Measurements from ENCODE around the gene TRIM3. TPM values are rescaled to one million over a fixed set of nuclear protein-coding genes. Genes with fewer than 3 reads are reported as not detected.
"Not testable (repeated sequence)": the region's sequence is repeated elsewhere in the genome, so short reads cannot be mapped to it uniquely, and the experiment has no call there.

The TRIM3 gene
- polyA plus RNA-seq (2013, experiment 1 of 2; ENCODE audit: insufficient read length): 21.6 TPM
- 21.0 TPM for polyA plus RNA-seq (2013, experiment 2 of 2; ENCODE audit: insufficient read length)

DNA sequence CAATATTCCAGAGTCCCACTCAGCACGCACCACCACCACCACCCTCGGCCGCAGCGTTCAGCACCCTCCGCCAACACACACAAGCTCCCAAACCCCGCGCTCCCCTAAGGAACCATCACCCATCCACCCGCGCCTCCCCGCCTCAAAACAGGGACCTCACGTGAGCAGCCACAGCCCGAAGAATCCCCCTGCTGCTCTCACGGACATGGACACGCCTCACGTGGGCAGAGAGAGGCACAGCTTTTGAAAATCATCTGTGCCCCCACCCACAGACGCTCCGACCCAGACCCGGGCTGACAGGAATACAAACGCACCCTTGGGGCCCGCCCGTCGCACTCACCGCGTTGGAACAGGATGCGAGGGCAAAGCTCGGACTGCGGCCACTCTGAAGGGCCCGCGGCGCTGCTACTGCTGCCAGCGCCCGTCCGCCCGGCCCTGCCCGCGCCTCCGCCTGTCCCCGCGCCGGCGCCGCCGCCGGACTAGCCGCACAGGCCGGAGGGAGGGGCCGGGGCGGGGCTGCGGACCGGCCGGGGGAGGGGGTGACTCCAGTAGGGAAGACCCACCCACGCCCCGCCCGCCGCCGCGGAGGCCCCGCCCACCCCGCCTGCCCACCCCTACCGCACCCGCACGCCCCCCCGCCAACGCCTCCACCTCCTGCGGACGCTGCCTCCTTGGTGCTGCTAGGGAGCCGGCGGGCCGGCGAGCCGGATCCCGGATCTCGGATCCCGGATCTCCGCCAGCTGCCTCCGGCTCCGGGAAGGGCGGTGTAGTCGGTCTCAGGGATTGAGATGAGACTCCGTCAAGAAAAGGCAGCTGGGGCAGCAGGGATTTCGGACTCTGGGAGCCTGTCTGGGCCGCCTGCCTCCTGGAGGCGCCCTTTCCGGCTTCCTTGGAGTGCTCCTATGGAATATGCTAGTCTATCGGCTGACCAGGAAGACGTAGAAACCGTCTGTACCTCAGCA, at the start of gene TRIM3:
TSS of gene TRIM3 (minus strand) at position 491 of the 962 bp plus-strand sequence. CDS start 8,246 bp downstream, outside the sequence.
- DNase-seq: peak; percentile 91

DNA sequence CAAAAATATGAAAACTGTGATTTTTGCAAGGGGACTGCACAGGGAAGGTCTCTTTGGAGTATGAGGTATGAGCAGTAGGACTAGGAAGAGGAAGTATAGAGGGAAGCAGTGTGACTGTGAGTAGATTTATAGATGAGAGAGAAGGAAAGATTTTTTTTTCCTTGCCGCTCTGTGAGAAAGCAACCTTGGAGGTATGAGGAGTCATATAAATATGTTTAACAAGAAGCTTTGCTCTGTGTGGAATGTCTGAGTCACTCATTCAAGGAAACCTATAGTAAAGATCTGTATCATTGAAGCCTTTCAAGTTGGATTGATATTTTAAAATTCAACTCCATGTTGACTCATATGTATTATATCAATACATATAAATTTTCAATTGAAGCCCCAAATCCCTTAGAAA, 49.5 kb upstream of the TRIM3 start:
- peak; percentile 54 for DNase-seq

DNA sequence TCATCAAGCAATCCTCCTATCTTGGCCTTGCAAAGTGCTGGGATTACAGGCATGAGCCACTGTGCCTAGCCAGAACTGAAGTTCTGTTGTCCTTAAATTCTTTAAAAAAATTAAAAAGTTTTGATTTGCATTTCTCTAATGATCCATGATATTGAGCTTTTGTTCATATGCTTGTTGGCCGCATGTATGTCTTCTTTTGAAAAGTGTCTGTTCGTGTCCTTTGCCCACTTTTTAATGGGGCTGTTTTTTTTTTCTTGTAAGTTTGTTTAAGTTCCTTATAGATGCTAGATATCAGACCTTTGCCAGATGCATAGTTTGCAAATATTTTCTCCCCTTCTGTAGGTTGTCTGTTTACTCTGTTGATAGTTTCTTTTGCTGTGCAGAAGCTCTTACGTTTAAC, 48.2 kb upstream of the TRIM3 start:
- DNase-seq: not testable (repeated sequence)

DNA sequence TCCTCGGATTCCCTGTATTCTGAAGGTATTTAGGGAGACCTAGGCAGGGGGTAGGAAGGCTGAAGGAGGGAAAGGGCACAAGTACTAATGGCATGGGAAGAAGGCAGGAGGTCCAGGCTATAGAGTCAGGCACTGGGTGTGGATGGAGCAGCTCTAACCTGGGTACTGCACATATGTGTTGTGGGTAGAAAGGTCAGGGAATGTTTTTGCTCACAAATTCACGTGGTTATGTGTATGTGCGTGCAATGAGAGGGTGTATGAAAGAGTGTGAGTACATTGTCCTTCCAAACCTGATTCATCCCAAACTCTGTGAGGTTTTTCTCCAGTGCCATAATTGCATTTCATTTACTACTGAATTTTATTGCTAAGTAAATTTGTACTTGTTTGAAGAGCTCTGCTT, 46.5 kb upstream of the TRIM3 start:
- DNase-seq: no peak

DNA sequence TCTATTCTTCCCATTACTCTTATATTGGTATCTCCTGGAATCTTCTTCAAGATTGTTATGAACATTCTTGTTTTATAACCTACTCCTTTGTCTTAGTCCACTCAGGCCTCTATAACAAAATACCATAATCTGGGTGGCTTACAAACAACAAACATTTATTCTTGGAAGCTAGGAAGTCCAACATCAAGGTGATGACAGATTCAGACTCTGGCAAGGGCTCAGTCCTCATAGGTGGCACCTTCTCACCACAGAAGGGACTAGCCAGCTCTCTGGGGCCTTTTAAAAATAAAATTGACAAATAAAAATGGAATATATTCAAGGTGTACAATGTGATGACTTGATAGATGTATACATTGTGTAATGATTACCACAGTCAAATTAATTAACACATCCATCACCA, 43.1 kb upstream of the TRIM3 start:
- no peak for DNase-seq

DNA sequence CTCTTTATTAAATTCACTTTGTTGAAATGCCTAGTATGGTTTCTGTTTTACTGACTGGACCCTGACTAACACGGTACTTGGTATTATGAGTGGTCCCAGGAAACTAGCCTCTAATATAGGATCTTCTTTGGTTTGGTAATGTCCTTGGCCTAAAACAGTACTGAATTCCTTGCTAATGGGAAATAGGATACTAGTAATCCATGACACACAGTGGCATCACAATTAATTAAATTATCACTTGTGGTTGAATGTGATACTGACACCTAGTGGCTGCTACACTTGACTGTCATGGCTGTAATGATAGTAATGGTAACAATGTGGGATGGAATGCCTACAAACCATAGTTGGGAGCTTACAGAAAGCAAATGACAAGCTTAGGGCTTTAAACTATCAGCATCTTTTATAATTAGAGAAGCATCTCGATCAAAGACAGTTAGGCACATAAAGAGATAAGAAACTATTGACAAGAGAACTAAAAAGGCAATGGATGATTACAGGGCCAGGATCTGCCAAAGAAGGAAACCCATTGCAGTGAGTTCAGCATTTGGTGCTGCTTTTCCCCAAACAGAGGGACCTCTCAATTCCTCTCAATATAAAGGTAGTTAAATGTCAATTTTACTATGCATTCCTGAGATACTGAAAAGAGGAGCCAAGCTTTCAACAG, 32.0 kb upstream of the TRIM3 start:
- peak; percentile 74 for DNase-seq

DNA sequence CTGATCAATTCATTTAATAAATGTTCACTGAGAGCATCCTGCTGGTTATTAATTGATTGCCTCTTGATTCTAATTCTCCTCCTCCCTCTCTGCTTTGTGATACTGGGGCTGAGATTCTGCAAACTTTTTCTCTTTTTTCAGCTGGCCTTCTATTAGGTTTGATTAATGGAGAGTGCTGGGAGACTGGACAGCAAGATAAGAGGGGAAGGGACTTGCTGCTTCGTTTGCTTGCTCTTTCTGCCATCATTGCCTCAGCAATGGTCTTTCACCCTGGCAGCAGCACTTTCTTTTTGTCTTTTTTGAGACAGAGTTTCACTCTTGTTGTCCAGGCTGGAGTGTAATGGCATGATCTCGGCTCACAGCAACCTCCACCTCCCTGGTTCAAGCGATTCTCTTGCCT, 30.4 kb upstream of the TRIM3 start:
- no peak for DNase-seq

DNA sequence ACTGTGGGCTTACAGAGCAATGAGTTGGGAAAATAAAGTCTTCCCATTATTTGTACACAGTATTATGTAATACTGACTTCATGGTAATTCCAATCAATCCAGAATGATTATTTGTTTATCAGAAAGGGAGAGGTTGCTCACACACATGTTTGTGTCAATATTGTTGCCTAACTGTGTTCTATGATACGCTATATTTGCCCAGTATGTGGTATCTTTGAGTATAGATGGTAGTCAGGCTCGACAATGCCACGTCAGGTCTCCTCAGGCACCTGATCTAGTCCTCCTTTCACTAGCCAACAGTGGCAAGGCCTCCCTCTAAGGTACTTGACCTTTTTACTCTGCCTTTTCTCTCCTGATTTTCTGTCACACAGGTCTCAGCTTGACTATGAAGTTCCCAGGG, 28.6 kb upstream of the TRIM3 start:
- no peak for DNase-seq

DNA sequence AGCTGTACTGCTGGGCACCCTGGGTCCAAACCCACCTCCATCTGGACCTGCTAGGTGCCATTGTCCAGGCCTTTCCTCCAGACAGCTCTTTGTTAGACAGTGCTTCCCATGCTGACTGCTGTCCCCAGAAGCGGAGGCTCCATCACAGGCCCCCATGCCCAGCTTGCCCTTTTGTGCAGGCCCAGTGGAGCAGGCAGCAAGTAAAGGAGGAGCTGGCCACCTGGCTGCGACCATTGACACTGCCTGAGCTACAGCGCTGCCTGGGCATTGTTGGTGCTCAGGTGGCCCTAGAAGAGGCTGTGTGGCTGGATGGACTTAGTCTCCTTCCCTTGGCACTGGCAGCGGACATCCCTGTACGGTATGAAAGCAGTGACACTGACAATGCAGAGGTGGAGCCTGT, 24.8 kb upstream of the TRIM3 start:
- no peak for DNase-seq

DNA sequence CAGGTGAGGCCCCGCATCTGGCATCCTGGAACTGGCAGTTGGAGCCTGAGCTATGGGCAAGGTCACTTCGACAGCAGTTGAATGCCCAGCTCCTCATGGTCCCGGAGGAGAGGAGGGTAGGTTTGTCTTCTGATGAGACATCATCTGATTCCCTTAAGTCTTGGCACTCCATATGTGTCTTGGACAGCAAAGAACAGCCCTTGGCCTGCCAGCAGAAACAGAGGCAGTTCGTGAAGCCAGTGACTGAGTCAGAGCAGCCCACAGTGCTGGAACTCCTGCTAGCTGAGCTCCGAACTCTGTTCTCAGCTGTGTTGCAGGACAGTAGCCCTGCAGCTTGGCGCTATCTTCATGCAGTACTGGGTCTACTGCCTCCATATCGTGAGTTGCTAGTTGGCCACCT, 24.4 kb upstream of the TRIM3 start:
- DNase-seq: no peak

DNA sequence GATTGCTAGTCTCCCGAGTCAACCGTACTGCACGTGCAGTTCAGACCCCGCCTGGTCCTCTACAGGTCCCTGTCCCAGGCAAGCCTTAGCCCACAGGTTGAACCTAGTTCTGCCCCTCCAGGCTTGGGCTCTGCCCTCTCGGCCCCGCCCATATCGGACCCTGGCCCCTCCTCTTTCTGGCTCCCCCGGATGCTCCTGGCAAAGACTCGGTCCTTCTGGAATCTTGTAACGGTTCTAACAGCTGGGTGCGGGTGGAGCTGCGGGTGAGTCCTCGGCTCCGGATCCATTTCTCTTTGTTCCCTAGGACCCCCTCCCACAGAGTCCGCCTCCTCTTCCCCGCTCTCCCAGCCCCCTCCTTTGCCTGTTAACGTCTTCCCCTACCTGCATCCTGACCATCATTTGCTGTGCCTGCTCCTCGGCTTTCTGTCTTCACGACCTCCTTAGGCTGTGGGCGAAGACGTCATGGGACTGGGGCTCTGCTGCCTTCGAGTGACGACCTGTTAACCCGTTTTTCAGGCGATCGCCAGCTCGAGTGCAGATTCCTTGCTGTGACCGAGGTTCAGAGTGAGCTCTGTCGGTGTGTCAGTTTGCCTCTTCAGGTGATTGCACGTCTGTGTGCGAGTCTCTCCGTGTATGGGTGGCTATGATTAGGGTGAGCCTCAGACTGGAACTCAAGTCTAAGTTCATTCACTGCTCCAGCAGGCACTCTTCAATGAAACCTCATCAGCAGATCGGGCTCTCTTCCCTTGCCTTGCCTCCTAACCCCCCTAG, 23.5 kb upstream of the TRIM3 start, which contains the start of gene DNHD1:
TSS of gene DNHD1 (plus strand) at position 212 of the 771 bp plus-strand sequence. CDS start 936 bp downstream, outside the sequence.
- DNase-seq: no peak

DNA sequence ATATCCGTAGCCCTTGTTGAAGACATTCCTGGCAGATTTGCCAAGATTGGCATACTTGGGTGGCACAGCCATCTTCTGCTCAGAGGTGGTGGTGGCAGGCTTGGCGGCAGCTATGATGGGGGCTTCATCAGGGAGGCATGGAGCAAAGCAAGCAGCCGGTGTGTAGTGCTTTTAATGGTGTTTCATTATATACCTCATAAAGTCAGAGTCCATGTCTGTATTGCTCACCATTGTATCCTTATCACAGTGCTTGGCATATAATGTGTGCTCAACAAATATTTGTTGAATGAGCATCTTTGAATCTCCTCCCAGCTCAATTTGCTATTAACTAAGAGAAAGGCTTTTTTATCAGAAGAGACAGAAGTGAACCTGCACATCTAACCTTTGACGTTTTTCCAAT, 15.6 kb upstream of the TRIM3 start:
- DNase-seq: no peak

DNA sequence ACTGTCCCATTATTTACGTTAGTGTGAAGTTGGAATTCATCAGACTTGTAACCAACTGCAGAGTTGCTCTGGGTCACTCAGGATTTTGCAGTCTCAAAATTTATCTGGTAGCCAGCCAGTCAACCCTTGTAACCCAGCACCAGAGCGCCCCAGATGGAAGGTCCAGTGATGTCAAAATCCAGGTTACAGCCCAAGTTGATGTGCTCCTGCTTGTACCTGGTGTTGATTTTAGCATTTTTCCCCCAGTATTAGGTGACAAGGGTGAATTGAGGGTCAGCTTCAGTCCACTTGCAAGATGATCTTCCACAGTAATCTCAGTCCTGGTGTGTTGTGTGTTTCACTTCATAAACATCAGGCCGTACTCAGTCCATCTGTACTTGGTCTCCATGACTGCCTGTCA, 15.1 kb upstream of the TRIM3 start:
- DNase-seq: no peak

DNA sequence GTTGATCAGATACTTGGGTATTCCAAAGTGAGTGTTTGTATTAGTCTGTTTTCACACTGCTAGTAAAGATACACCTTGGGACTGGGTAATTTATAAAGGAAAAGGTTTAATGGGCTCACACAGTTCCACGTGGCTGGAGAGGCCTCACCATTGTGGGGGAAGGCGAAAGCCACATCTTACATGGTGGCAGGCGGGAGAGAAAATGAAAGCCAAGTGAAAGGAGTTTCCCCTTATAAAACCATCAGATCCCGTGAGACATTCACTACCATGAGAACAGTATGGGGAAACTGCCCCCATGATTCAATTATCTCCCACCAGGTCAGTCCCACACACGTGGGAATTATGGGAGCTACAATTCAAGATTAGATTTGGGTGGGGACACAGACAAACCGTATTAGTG, 14.6 kb upstream of the TRIM3 start:
- no peak for DNase-seq

DNA sequence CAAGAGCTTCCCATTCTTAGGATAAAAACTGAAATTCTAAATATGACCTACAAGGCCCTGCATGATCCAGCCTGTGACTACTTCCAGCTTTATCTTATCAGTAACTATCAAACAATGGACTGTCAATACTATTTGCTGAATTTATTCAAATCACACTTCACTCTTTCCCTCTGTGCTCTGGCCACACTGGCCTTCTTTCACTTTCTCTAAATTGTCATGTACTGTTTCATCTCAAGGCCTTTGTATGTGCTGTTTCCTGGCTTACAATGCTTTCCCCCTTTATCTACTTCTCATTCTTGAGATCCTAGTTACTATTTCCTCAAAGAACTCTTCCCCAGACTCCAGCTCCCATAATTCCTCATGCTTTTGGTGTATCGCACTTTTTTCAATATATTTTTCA, 13.2 kb upstream of the TRIM3 start:
- DNase-seq: no peak

DNA sequence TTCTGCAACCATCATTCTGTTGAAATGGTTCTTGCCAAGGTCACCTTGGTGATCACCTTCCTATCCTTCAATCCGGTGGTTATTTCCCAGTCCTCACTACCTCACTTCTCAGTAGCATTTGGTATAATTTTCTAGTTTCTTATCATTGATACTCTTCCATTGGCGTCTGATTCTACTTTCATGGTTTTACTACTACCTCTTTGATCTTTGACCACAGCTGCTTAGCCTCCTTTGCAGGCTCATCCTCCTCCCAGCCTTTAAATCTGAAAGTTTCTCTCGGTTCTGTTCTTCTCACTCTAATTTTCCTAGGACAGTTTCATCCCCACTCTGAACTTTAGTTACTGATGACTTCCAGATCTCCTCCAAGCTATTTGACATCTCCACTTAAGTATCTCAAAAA, 12.5 kb upstream of the TRIM3 start:
- DNase-seq: no peak

DNA sequence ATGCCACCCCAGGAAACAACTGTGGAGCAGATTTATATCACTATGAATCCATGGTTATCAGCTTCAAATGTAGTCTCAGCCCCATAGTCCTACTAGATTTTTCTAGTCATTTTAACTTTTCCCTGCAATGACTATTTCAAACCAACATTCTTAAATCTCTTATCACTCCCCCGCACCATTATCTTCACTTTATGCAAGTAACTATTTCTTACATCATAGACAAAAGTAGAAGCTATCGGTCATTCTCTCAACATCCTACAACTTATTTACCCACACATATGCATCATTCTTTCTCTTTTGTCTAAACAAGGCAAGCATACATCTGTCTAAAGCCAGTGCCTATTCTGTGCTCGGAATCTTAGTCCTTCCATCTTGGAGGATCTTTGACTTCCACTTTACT, 11.9 kb upstream of the TRIM3 start:
- no peak for DNase-seq

DNA sequence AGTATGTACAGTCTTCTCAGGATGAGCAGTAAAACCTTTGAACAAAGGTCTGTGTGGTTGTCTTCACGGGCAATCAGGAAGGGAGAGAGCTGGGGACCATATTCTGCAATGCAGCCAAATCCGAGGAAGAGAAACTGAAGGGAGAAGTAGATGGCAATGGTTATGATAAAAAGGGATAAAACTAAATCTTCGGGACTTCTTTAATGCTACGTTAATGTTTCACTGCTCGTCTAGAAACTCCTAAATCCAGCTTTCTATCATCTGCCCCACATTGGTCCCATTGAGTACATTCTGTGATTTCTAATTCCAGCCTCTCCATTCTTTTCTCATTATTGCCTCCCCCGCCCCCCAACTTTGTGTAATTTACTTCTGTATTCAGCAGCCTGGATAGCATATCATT, 9.3 kb upstream of the TRIM3 start:
- DNase-seq: no peak

DNA sequence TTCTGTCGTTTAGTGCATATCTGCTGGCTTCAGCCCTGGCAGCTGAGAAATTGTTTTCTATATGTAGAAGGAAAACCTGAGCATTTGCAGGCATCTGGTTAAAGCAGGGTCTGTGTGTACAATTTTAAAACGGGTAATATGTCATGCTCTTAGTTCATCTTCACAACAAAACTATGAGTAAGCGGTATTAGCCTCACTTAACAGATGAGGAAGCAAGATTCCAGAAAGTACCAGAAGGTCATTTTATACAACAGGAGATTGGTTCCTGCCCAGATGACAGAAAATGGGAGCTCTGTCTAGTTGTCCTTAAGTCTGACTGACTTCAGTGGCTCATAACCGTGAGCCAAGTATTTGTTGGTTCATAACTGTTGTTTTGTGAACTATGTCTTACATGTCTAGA, 8.7 kb upstream of the TRIM3 start:
- no peak for DNase-seq

DNA sequence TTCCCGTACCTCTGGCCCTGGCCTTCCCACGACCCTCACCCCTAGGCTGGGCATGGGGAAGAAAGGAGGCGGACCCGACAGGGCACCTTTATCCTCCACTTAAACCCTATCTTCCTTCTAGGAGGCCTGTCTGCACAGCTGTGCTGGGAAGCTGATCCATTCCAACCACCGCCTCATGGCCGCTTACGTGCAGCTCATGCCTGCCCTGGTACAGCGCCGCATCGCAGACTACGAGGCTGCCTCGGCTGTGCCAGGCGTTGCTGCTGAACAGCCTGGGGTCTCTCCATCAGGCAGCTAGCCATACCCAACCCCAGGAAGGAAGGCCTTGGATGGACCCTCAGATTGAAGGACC, 8.2 kb upstream of the TRIM3 start:
- DNase-seq: no peak

DNA sequence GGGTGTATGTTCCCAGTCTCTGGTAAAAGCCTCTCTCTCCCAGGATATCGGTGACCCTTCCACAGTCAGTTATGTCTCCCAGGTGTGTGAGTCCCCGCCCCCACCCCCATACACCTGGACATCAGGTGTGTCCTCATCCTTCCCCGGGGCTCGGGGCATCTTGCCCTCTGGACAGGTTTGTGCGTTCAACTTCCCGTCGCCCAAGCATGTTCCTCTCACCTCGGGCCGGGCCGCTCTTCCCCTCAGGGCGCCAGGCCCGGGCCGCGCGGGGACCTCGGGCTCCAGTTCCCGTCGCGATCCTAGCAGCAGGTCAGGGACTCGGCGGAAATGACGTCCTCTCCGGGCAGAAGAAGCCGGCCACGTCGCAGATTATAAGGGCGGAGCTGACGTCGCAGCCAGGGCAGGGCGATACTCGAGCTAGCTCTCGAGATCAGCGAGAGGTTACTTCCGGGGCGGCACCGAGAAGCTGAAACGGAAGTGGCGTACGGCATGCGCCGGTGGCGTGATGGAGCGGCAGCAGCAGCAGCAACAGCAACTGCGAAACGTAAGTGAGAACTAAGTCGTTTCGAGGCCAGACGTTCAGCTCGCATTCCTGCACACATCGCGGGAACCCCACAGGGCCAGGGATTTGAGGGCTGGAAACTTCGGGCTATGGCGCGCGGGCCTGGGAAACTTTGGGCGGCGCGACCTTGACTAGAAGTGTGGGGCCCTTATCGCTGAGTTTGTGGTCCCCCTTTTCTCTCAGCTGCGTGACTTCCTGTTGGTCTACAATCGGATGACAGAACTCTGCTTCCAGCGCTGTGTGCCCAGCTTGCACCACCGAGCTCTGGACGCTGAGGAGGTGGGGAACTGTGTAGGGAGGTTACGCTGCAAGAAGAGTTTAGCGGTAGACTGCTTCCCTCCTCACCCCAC, 7.5 kb upstream of the TRIM3 start, which contains the start of the genes ARFIP2 and TIMM10B:
TSS of gene ARFIP2 (minus strand) at position 320 of the 912 bp plus-strand sequence. CDS start 910 bp downstream, outside the sequence.
TSS of gene TIMM10B (plus strand) at position 490 of the 912 bp plus-strand sequence. CDS start at position 506, 16 bp downstream.
- peak; percentile 99 for DNase-seq

Data from fibroblast of skin of scalp (primary cell).